ENCODE measurements around the gene SCIMP. TPM values are rescaled to one million over a fixed set of nuclear protein-coding genes. Genes with fewer than 3 reads are reported as not detected.

SCIMP gene
- total RNA-seq, 1 donor from 2014 or later = not detected

DNA sequence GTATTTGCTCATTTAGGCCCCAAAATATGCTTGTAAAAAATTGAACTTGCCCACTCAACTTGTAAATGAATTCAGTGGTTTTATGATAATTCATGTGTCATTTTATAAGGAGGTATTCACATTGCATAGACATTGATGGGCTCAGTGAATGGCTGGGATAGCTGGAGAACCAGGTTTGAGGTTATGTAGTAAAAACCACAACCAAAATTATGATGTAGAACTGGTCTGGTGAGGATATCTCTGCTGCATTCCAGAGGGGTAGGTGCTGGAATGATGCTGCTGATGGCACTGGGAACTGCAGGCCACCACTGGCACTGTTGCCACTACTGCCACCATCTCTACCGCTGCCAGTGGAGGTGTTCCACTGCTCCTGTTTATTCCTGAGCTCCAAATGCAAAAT lies 25.9 kb upstream of the SCIMP start:
- H3K9me3 Mint-ChIP-seq = no peaks in the 10 kb centered on the region
- no peaks in the 10 kb centered on the region for H3K36me3 Mint-ChIP-seq (ENCODE audit: low read depth)

DNA sequence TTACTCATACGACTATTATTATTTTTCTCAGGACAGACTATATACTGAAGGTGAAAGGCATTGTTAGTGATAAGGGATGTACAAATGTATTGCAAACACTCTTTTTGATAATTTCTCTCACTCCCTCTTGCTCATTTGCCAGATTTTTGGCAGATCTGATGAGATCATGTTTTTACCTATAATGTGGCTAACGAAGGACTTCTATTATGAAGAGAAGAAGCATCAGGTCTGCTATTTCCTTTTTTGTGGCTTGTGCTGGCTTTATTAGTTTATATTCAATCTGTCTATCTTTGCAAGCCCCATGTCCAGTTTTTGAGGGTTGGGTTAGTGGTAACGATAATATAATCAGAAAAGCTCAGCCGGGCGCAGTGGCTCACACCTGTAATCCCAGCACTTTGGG lies 22.5 kb upstream of the SCIMP start:
- no peak for DNase-seq (ENCODE audit: low read depth, low spot score)
- Mint-ChIP-seq H3K36me3 (ENCODE audit: low read depth) (no peaks in the 10 kb centered on the region), H3K4me3 (no peak overlapping the region), H3K27ac (ENCODE audit: unreplicated experiment) (no peak overlapping the region), H3K9me3 (no peaks in the 10 kb centered on the region), H3K4me1 (peaks cover 5% of the 10 kb centered on the region), H3K27me3 (ENCODE audit: low read depth) (no peaks in the 10 kb centered on the region)
- TF ChIP-seq, protein P1, sequence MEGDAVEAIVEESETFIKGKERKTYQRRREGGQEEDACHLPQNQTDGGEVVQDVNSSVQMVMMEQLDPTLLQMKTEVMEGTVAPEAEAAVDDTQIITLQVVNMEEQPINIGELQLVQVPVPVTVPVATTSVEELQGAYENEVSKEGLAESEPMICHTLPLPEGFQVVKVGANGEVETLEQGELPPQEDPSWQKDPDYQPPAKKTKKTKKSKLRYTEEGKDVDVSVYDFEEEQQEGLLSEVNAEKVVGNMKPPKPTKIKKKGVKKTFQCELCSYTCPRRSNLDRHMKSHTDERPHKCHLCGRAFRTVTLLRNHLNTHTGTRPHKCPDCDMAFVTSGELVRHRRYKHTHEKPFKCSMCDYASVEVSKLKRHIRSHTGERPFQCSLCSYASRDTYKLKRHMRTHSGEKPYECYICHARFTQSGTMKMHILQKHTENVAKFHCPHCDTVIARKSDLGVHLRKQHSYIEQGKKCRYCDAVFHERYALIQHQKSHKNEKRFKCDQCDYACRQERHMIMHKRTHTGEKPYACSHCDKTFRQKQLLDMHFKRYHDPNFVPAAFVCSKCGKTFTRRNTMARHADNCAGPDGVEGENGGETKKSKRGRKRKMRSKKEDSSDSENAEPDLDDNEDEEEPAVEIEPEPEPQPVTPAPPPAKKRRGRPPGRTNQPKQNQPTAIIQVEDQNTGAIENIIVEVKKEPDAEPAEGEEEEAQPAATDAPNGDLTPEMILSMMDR (conservative IDR thresholded peaks at IDR 0.05) = no peak

More for the DNA sequence above, 25.9 kb upstream of the SCIMP start:
- TF ChIP-seq, protein P1 (conservative IDR thresholded peaks at IDR 0.05) = no peak
- Mint-ChIP-seq H3K4me1 (peaks cover 6% of the 10 kb centered on the region), H3K27me3 (ENCODE audit: low read depth) (no peaks in the 10 kb centered on the region), H3K27ac (ENCODE audit: unreplicated experiment) (no peak overlapping the region), H3K4me3 (no peak overlapping the region)
- no peak for DNase-seq (ENCODE audit: low read depth, low spot score)

DNA sequence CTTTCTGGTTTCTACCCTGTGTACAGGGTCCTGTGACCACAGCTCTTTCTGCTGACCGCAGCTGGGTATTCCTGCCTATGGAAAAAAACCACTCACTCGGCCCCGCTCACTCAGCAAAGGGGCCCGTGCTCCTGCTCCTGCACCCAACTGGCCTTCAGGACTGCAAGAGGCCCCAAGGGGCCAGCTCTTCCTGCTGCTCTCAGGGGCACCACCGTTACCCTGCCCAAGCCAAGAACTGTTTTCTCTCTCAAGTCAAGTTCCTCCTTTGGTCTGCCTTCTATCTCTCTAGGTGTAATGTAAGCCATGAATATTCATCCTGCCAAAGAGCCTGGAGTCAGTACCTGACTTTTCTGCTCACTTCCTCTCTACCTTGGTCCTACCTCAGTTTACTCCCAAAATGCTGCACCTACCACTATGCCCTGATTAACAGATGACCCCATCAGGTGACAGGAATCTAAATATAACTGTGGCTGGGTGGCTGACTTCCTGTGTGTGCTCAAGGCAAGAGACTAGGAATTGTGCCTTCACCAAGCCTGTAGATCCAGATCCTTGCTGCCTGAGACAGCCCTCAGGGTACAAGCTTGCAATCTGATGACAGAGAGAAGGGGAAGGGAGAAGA lies 20.4 kb upstream of the SCIMP start:
- H3K36me3 Mint-ChIP-seq (ENCODE audit: low read depth) = no peaks in the 10 kb centered on the region
- peaks cover 5% of the 10 kb centered on the region for H3K4me1 Mint-ChIP-seq
- no peak overlapping the region for H3K27ac Mint-ChIP-seq (ENCODE audit: unreplicated experiment)
- TF ChIP-seq, protein P1 (conservative IDR thresholded peaks at IDR 0.05) = no peak
- H3K27me3 Mint-ChIP-seq (ENCODE audit: low read depth) = no peaks in the 10 kb centered on the region
- DNase-seq (ENCODE audit: low read depth, low spot score) = no peak
- H3K4me3 Mint-ChIP-seq = no peak overlapping the region
- no peaks in the 10 kb centered on the region for H3K9me3 Mint-ChIP-seq

DNA sequence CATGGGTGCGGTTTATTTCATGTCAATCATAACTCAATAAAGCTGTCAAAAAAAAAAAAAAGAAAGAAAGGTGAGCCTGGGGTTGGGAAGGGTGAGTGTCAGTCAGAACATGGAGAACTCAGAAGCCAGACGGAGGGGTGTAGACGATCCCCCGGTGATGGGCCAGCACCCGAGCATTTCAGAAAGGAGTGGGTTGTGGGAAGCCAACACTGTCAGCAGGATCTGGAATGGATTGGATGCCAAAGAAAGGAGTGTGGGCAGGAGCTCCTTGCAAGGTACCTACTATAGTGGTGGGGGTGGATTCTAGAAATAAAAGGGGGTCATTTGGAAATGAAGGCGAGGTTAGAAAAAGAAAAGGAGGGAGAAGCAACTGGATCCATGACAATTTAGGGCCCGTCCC lies 19.8 kb upstream of the SCIMP start:
- no peak for DNase-seq (ENCODE audit: low read depth, low spot score)
- Mint-ChIP-seq H3K9me3 (no peaks in the 10 kb centered on the region), H3K27me3 (ENCODE audit: low read depth) (no peaks in the 10 kb centered on the region), H3K36me3 (ENCODE audit: low read depth) (no peaks in the 10 kb centered on the region), H3K4me3 (no peak overlapping the region), H3K4me1 (peaks cover 10% of the 10 kb centered on the region), H3K27ac (ENCODE audit: unreplicated experiment) (no peak overlapping the region)
- TF ChIP-seq, protein P1 (conservative IDR thresholded peaks at IDR 0.05) = no peak

DNA sequence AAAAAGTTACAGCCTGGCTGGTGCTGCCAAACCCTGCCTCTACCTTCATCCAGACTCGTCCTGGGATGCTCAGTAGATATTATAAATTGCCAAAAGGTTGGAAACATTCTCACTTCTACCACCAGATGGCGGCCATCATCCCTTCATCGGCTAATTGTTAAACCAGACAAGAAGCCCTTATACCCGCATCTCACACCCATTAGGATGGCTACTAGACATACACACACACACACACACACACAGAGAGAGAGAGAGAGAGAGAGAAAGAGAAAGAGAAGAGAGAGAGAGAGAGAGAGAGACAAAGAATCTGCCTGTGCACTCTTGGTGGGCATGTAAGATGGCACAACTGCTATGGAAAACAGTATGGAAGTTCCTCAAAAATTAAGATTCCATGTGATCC lies 15.0 kb upstream of the SCIMP start:
- H3K27ac Mint-ChIP-seq (ENCODE audit: unreplicated experiment) = no peak overlapping the region
- H3K36me3 Mint-ChIP-seq (ENCODE audit: low read depth) = no peaks in the 10 kb centered on the region
- H3K4me3 Mint-ChIP-seq = no peak overlapping the region
- H3K27me3 Mint-ChIP-seq (ENCODE audit: low read depth) = no peaks in the 10 kb centered on the region
- H3K4me1 Mint-ChIP-seq = peaks cover 11% of the 10 kb centered on the region
- TF ChIP-seq, protein P1 (conservative IDR thresholded peaks at IDR 0.05) = peak; percentile 77
- H3K9me3 Mint-ChIP-seq = no peaks in the 10 kb centered on the region
- DNase-seq (ENCODE audit: low read depth, low spot score) = peak; percentile 68

Measured in neural crest cell (in vitro differentiated cells).